SK-N-SH treated with all-trans-retinoic acid at 6 μM for 48 hours (cell line): Measurements from ENCODE around the gene RBM19.

ENCODE experiments used
- ATAC-seq: fragments of 200-7000 bp; cut with Tn5 transposase; 3 replicates; pipeline ENCODE4 v1.9.1; 2020; ENCODE audit warnings: mild to moderate bottlenecking, moderate library complexity
- BACH2 ChIP-seq: fragments of 250-450 bp; sonication (Bioruptor Pico); IDR thresholded peaks from 2 replicates; pipeline ENCODE4 v1.9.0; 2021; ENCODE audit warnings: mild to moderate bottlenecking, borderline replicate concordance
- CREB5 ChIP-seq: fragments of 250-450 bp; sonication (Bioruptor Pico); IDR thresholded peaks from 2 replicates; pipeline ENCODE4 v1.5.1; 2020; ENCODE audit warnings: low read depth, mild to moderate bottlenecking, moderate library complexity
- CSDC2 ChIP-seq: fragments of 250-450 bp; sonication (Bioruptor Pico); IDR thresholded peaks from 2 replicates; pipeline ENCODE4 v1.5.0; 2020; ENCODE audit warnings: mild to moderate bottlenecking, moderate library complexity
- CSRNP3 ChIP-seq: fragments of 250-450 bp; sonication (Bioruptor Pico); IDR thresholded peaks from 2 replicates; pipeline ENCODE4 v1.5.1; 2021; ENCODE audit warnings: mild to moderate bottlenecking, moderate library complexity
- ESRRG ChIP-seq: fragments of 250-450 bp; sonication (Bioruptor Pico); IDR thresholded peaks from 2 replicates; pipeline ENCODE4 v1.6.1; 2021; ENCODE audit warnings: mild to moderate bottlenecking
- GLIS3 ChIP-seq: fragments of 250-450 bp; sonication (Bioruptor Pico); IDR thresholded peaks from 2 replicates; pipeline ENCODE4 v1.5.0; 2020; ENCODE audit warnings: mild to moderate bottlenecking, moderate library complexity
- ISL1 ChIP-seq: fragments of 250-450 bp; sonication (Bioruptor Pico); IDR thresholded peaks from 2 replicates; pipeline ENCODE4 v2.1.2; 2022; ENCODE audit warnings: mild to moderate bottlenecking, moderate library complexity
- OSR1 ChIP-seq: fragments of 250-450 bp; sonication (Bioruptor Pico); IDR thresholded peaks from 2 replicates; pipeline ENCODE4 v1.8.0; 2022; ENCODE audit warnings: moderate library complexity, mild to moderate bottlenecking, inconsistent platforms
- PATZ1 ChIP-seq: fragments of 250-450 bp; sonication (Bioruptor Pico); IDR thresholded peaks from 2 replicates; pipeline ENCODE4 v1.8.0; 2020; ENCODE audit warnings: mild to moderate bottlenecking, moderate library complexity, borderline replicate concordance
- POU6F1 ChIP-seq: fragments of 250-450 bp; sonication (Bioruptor Pico); IDR thresholded peaks from 2 replicates; pipeline ENCODE4 v1.8.0; 2021; ENCODE audit warnings: low read depth, mild to moderate bottlenecking, moderate library complexity, borderline replicate concordance
- PPARA ChIP-seq: fragments of 250-450 bp; sonication (Bioruptor Pico); IDR thresholded peaks from 2 replicates; pipeline ENCODE4 v1.5.0; 2020; ENCODE audit warnings: mild to moderate bottlenecking, borderline replicate concordance
- RARB ChIP-seq: fragments of 250-450 bp; sonication (Bioruptor Pico); IDR thresholded peaks from 2 replicates; pipeline ENCODE4 v1.8.0; 2021; ENCODE audit warnings: mild to moderate bottlenecking, moderate library complexity
- SNAI2 ChIP-seq: fragments of 250-450 bp; sonication (Bioruptor Pico); IDR thresholded peaks from 2 replicates; pipeline ENCODE4 v1.5.0; 2020; ENCODE audit warnings: mild to moderate bottlenecking, moderate library complexity
- TCF4 ChIP-seq: fragments of 250-450 bp; sonication (Bioruptor Pico); IDR thresholded peaks from 2 replicates; pipeline ENCODE4 v1.8.0; 2021; ENCODE audit warnings: mild to moderate bottlenecking, moderate library complexity, borderline replicate concordance
- TOX ChIP-seq: fragments of 250-450 bp; sonication (Bioruptor Pico); IDR thresholded peaks from 2 replicates; pipeline ENCODE4 v1.8.0; 2021; ENCODE audit warnings: mild to moderate bottlenecking, moderate library complexity, borderline replicate concordance
- ZC3H10 ChIP-seq: fragments of 250-450 bp; sonication (Bioruptor Pico); IDR thresholded peaks from 2 replicates; pipeline ENCODE4 v1.5.1; 2021; ENCODE audit warnings: mild to moderate bottlenecking, moderate library complexity
- ZFP3 ChIP-seq: fragments of 250-450 bp; sonication (Bioruptor Pico); IDR thresholded peaks from 2 replicates; pipeline ENCODE4 v1.5.0; 2020; ENCODE audit warnings: mild to moderate bottlenecking, moderate library complexity
- ZFP30 ChIP-seq: fragments of 450-650 bp; formaldehyde crosslinking; IDR thresholded peaks from 2 replicates; pipeline ENCODE4 v1.5.0; 2022; ENCODE audit warnings: mild to moderate bottlenecking, moderate library complexity
- ZNF565 ChIP-seq: fragments of 450-650 bp; formaldehyde crosslinking; conservative IDR thresholded peaks from 2 replicates; pipeline ENCODE4 v1.5.0; 2020; ENCODE audit warnings: low read depth, mild to moderate bottlenecking, moderate library complexity
- ZNF70 ChIP-seq: fragments of 450-650 bp; formaldehyde crosslinking; IDR thresholded peaks from 2 replicates; pipeline ENCODE4 v1.5.0; 2020; ENCODE audit warnings: mild to moderate bottlenecking, moderate library complexity
- TF ChIP-seq, protein P1 (sequence below): fragments of 250-450 bp; sonication (Bioruptor Pico); IDR thresholded peaks from 2 replicates; pipeline ENCODE4 v1.5.0; 2020; ENCODE audit warnings: mild to moderate bottlenecking, moderate library complexity

Gene RBM19

DNA sequence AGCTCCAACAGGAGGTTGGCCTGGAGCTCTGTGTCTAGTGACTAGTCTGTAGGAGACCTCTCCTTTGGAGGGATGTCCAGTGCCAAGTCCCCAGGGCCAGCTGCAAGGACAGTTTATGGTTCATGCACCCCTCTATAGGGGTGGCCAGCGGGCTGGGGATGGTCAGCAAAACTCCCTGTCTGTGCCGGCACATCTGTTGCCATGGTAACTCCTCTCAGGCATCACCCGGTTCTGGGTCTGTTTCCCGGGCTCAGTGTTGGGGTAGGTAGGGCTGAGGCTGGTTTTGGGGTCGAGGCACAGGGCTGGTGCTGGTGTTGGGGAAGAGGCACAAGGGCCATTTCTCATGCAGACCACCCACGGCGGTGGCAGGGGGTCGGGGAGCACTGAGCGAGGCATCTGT is 196.8 kb downstream of the RBM19 start:
- ATAC-seq = no peak
- TF ChIP-seq ZNF565 (CRISPR knock-in tag) = no peak
- no peak for TF ChIP-seq ZC3H10
- no peak for TF ChIP-seq TOX
- no peak for TF ChIP-seq POU6F1 (CRISPR knock-in tag)
- TF ChIP-seq ZFP30 = no peak
- no peak for TF ChIP-seq ESRRG (CRISPR knock-in tag)
- no peak for TF ChIP-seq ZFP3 (CRISPR knock-in tag)
- TF ChIP-seq TCF4 (CRISPR knock-in tag) = no peak
- TF ChIP-seq CREB5 (CRISPR knock-in tag) = no peak

- TF ChIP-seq GLIS3 (CRISPR knock-in tag) (no peak), BACH2 (CRISPR knock-in tag) (no peak), POU6F1 (CRISPR knock-in tag) (no peak), ESRRG (CRISPR knock-in tag) (no peak), ZFP3 (CRISPR knock-in tag) (no peak), RARB (CRISPR knock-in tag) (no peak), SNAI2 (CRISPR knock-in tag) (no peak), PPARA (no peak), TCF4 (CRISPR knock-in tag) (no peak), ZFP30 (no peak), ISL1 (CRISPR knock-in tag) (no peak), OSR1 (CRISPR knock-in tag) (no peak), CSDC2 (CRISPR knock-in tag) (no peak), TOX (no peak), PATZ1 (CRISPR knock-in tag) (no peak), ZNF70 (CRISPR knock-in tag) (no peak), CSRNP3 (CRISPR knock-in tag) (no peak), ZNF565 (CRISPR knock-in tag) (no peak)
- TF ChIP-seq, protein P1, sequence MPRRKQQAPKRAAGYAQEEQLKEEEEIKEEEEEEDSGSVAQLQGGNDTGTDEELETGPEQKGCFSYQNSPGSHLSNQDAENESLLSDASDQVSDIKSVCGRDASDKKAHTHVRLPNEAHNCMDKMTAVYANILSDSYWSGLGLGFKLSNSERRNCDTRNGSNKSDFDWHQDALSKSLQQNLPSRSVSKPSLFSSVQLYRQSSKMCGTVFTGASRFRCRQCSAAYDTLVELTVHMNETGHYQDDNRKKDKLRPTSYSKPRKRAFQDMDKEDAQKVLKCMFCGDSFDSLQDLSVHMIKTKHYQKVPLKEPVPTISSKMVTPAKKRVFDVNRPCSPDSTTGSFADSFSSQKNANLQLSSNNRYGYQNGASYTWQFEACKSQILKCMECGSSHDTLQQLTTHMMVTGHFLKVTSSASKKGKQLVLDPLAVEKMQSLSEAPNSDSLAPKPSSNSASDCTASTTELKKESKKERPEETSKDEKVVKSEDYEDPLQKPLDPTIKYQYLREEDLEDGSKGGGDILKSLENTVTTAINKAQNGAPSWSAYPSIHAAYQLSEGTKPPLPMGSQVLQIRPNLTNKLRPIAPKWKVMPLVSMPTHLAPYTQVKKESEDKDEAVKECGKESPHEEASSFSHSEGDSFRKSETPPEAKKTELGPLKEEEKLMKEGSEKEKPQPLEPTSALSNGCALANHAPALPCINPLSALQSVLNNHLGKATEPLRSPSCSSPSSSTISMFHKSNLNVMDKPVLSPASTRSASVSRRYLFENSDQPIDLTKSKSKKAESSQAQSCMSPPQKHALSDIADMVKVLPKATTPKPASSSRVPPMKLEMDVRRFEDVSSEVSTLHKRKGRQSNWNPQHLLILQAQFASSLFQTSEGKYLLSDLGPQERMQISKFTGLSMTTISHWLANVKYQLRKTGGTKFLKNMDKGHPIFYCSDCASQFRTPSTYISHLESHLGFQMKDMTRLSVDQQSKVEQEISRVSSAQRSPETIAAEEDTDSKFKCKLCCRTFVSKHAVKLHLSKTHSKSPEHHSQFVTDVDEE (CRISPR knock-in tag) = no peak
- TF ChIP-seq, all 23 proteins: peak for 0
- ATAC-seq = no peak
These were observed 197.3 kb downstream of the RBM19 start for GRCh38 chr12:113768850-113769249.
